ENCODE results near the gene CEP78. TPM values are rescaled to one million over a fixed set of nuclear protein-coding genes. Genes with fewer than 3 reads are reported as not detected.

CEP78 gene
- total RNA-seq, 4 donors from 2014 or later: 15.7 to 20.7 (median 18.4) TPM

GRCh38 chr9:78321505-78321904, 85.6 kb downstream of the CEP78 start:
- no peaks in the 10 kb centered on the region for H3K36me3 ChIP-seq
- H3K4me1 ChIP-seq: no peaks in the 10 kb centered on the region
- H3K27me3 ChIP-seq: no peaks in the 10 kb centered on the region
- intact Hi-C loops (cut with DNase I): no loop called here
- no peaks in the 10 kb centered on the region for H3K9me3 ChIP-seq
- H3K27ac ChIP-seq: no peak overlapping the region
- 91 to 94% methylated on average over 7 of the region's 7 CpGs for WGBS, 2 donors
- DNase-seq: no peak
- TF ChIP-seq CTCF (IDR thresholded peaks at IDR 0.05) (no peak), POLR2A (IDR thresholded peaks at IDR 0.05) (no peak)
- no peak overlapping the region for H3K4me3 ChIP-seq (replicated peaks in 1 of 3)

- Histone ChIP-seq H3K4me3 (replicated peaks in 1 of 3) (no peak overlapping the region), H3K9me3 (no peaks in the 10 kb centered on the region), H3K36me3 (no peaks in the 10 kb centered on the region), H3K27ac (no peak overlapping the region), H3K27me3 (no peaks in the 10 kb centered on the region), H3K4me1 (no peaks in the 10 kb centered on the region)
- intact Hi-C loops (cut with DNase I): no loop called here
- WGBS, 2 donors: 82 to 88% methylated on average over 10 of the region's 10 CpGs
- no peak for DNase-seq
- no peak for TF ChIP-seq CTCF (IDR thresholded peaks at IDR 0.05)
- TF ChIP-seq POLR2A (IDR thresholded peaks at IDR 0.05): no peak
These were observed 88.3 kb downstream of the CEP78 start for GRCh38 chr9:78324068-78324650.

- Histone ChIP-seq H3K27me3 (no peaks in the 10 kb centered on the region), H3K4me3 (replicated peaks in 1 of 3) (no peak overlapping the region), H3K9me3 (no peaks in the 10 kb centered on the region), H3K4me1 (no peaks in the 10 kb centered on the region), H3K36me3 (no peaks in the 10 kb centered on the region), H3K27ac (no peak overlapping the region)
- DNase-seq: no peak
- intact Hi-C loops (cut with DNase I): no loop called here
- TF ChIP-seq CTCF (IDR thresholded peaks at IDR 0.05) (no peak), POLR2A (IDR thresholded peaks at IDR 0.05) (no peak)
- WGBS, 2 donors: 93 to 97% methylated on average over 8 of the region's 8 CpGs
These were observed 88.8 kb downstream of the CEP78 start for GRCh38 chr9:78324682-78325081.

GRCh38 chr9:78325343-78325742, 89.5 kb downstream of the CEP78 start:
- Histone ChIP-seq H3K27ac (no peak overlapping the region), H3K4me1 (no peaks in the 10 kb centered on the region), H3K27me3 (no peaks in the 10 kb centered on the region), H3K4me3 (replicated peaks in 1 of 3) (no peak overlapping the region), H3K36me3 (no peaks in the 10 kb centered on the region), H3K9me3 (no peaks in the 10 kb centered on the region)
- WGBS, 2 donors: 41 to 61% methylated on average over 6 of the region's 6 CpGs
- intact Hi-C loops (cut with DNase I): no loop called here
- no peak for DNase-seq
- TF ChIP-seq POLR2A (IDR thresholded peaks at IDR 0.05) (no peak), CTCF (IDR thresholded peaks at IDR 0.05) (no peak)

- TF ChIP-seq CTCF (IDR thresholded peaks at IDR 0.05) (no peak), POLR2A (IDR thresholded peaks at IDR 0.05) (no peak)
- H3K9me3 ChIP-seq: no peaks in the 10 kb centered on the region
- H3K27ac ChIP-seq: no peak overlapping the region
- intact Hi-C loops (cut with DNase I): no loop called here
- no peak for DNase-seq
- H3K27me3 ChIP-seq: no peaks in the 10 kb centered on the region
- WGBS, 2 donors: 80 to 85% methylated on average over 5 of the region's 5 CpGs
- H3K4me1 ChIP-seq: no peaks in the 10 kb centered on the region
- H3K4me3 ChIP-seq (replicated peaks in 1 of 3): no peak overlapping the region
- no peaks in the 10 kb centered on the region for H3K36me3 ChIP-seq
These were observed 90.0 kb downstream of the CEP78 start for GRCh38 chr9:78325846-78326360.
